ENCODE data around the gene RNF167.

GRCh38 chr17:4958102-4958501, 18.0 kb downstream of the RNF167 start:
- TF ChIP-seq POLR2AphosphoS5 (IDR thresholded peaks at IDR 0.05; ENCODE audit: low read depth, low read length) (no peak), POLR2A (IDR thresholded peaks at IDR 0.05; ENCODE audit: low read depth, low read length) (no peak)

Measured in GM12892 (cell line).